Choroid plexus epithelial cell (primary cell): ENCODE data around the gene OPRD1.
"Not testable (repeated sequence)": the region's sequence is repeated elsewhere in the genome, so short reads cannot be mapped to it uniquely, and the experiment has no call there.

Source experiments
- DNase-seq: peaks from one replicate; pipeline ENCODE4 v3.0.0-alpha.2; 2010; ENCODE audit warnings: low read depth
- H3K4me3 ChIP-seq: 2 replicates; pipeline ENCODE4 v1.5.1; 2011; ENCODE audit warnings: low read depth, mild to moderate bottlenecking, control low read depth, low read length, moderate library complexity
- CTCF ChIP-seq: conservative IDR thresholded peaks from 2 replicates; pipeline ENCODE4 v1.5.1; 2011; ENCODE audit warnings: low read depth, mild to moderate bottlenecking, control low read depth, inconsistent platforms, low read length, moderate library complexity

OPRD1 gene

DNA sequence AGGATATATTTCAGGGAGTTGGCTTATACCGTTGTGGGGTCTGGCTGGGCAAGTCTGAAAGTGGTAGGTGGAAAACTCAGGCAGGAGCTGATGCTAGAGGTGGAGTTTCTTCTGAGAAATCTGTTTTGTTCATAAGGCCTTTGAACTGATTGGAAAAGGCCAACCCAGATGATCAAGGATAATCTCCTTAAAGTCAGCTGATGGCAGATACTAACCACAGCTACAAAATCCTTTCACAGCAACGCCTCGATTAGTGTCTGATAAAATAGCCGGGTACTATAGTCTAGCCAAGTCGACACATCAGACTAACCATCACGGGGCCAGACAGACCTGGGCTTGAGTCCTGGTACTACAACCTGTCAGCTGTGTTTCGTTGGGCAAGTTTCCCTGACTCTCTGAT lies 21.4 kb downstream of the OPRD1 start:
- H3K4me3 ChIP-seq: no peak overlapping the region
- DNase-seq: no peak
- no peak for TF ChIP-seq CTCF

- DNase-seq: no peak
- TF ChIP-seq CTCF: no peak
- no peak overlapping the region for H3K4me3 ChIP-seq
Observed at GRCh38 chr1:28835237-28835650, 23.3 kb downstream of the OPRD1 start.

- no peak overlapping the region for H3K4me3 ChIP-seq
- TF ChIP-seq CTCF: no peak
- DNase-seq: no peak
Observed at GRCh38 chr1:28836421-28836956, 24.5 kb downstream of the OPRD1 start.

- no peak overlapping the region for H3K4me3 ChIP-seq
- DNase-seq: no peak
- no peak for TF ChIP-seq CTCF
Observed at GRCh38 chr1:28840928-28841544, 29.1 kb downstream of the OPRD1 start.

GRCh38 chr1:28845786-28846543 lies 34.0 kb downstream of the OPRD1 start:
- peak; percentile 21 for DNase-seq
- no peak overlapping the region for H3K4me3 ChIP-seq
- peak; percentile 39 for TF ChIP-seq CTCF

GRCh38 chr1:28847207-28847606 lies 35.2 kb downstream of the OPRD1 start:
- H3K4me3 ChIP-seq: not testable (repeated sequence)

GRCh38 chr1:28848416-28848815 lies 36.4 kb downstream of the OPRD1 start:
- H3K4me3 ChIP-seq: no peak overlapping the region
- no peak for TF ChIP-seq CTCF
- no peak for DNase-seq

More at GRCh38 chr1:28847207-28847606, 35.2 kb downstream of the OPRD1 start:
- not testable (repeated sequence) for DNase-seq
